Vagina (tissue), 2 donors: Measurements from ENCODE around the gene TIMELESS.

Source experiments
- CTCF ChIP-seq, 3 experiments: fragments of 450-650 bp in 2 of 3; fragments of 200-600 bp in 1 of 3; sonication (generic) in 1 of 3; IDR thresholded peaks; one replicate each; pipeline ENCODE4 v1.5.1; 2017 to 2019; ENCODE audit warnings: antibody characterized with exemption in 3 of 3, mild to moderate bottlenecking in 2 of 3, moderate library complexity in 2 of 3
- POLR2A ChIP-seq, 2 donors: fragments of 450-650 bp; IDR thresholded peaks; one replicate each; pipeline ENCODE4 v1.6.1; 2017; ENCODE audit warnings: antibody characterized with exemption in 2 of 2, mild to moderate bottlenecking in 2 of 2, moderate library complexity in 2 of 2
- POLR2AphosphoS5 ChIP-seq, 2 donors: sonication (generic); formaldehyde crosslinking; IDR thresholded peaks; one replicate each; pipeline ENCODE4 v1.9.0; 2017; ENCODE audit warnings: antibody characterized with exemption in 2 of 2, mild to moderate bottlenecking in 2 of 2, low read depth in 1 of 2; ENCODE audit not compliant: insufficient read depth in 1 of 2

DNA sequence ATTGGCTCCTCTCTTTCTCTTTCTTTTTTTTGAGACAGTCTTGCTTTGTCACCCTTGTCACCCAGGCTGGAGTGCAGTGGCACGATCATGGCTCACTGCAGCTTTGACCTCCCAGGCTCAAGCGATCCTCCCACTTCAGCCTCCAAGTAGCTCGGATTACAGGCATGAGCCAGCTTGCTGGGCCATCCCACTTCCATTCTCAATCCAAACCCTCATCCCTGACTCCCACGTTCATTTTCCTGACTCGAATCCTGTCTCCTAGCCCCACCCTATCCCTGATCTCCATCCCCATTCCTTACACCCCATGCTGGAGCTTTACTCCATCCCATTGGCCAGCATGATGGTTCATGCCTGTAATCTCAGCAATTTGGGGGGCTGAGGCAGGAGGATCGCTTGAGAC, 26.9 kb upstream of the TIMELESS start:
- TF ChIP-seq CTCF (IDR thresholded peaks at IDR 0.05) = no peak
- TF ChIP-seq POLR2A (IDR thresholded peaks at IDR 0.05) = no peak
- no peak for TF ChIP-seq POLR2AphosphoS5 (IDR thresholded peaks at IDR 0.05; ENCODE audit: insufficient read depth in 1 of 2, low read depth in 1 of 2)
